Activated naive CD8-positive, alpha-beta T cell treated with anti-CD3 and anti-CD28 coated beads, Interleukin-2, amount 10 ng/mL, durations not matched to agents 7 days and 5 days (primary cell): ENCODE results near the gene CATSPER3. TPM values are rescaled to one million over a fixed set of nuclear protein-coding genes. Genes with fewer than 3 reads are reported as not detected.

Experiments used
- ATAC-seq: fragments of 150-1000 bp; cut with Tn5 transposase; one replicate; pipeline ENCODE4 v1.10.0; 2021; ENCODE audit warnings: low read depth, moderate library complexity
- POLR2A ChIA-PET: fragments of 350-600 bp; sonication (Branson Sonifier 250); formaldehyde crosslinking; loops from one replicate; lab custom pipeline; 2021; ENCODE audit warnings: antibody characterized with exemption; lab: Charles Lee
- DNase-seq: peaks from one replicate; pipeline ENCODE4 v3.0.0; 2021
- H3K27ac Mint-ChIP-seq: one replicate; pipeline ENCODE4 v1.8.0; 2022; ENCODE audit warnings: mild to moderate bottlenecking, mixed read lengths
- H3K27me3 Mint-ChIP-seq: one replicate; pipeline ENCODE4 v1.8.0; 2022; ENCODE audit warnings: mild to moderate bottlenecking, moderate library complexity, mixed read lengths
- H3K36me3 Mint-ChIP-seq: one replicate; pipeline ENCODE4 v1.8.0; 2021; ENCODE audit warnings: mild to moderate bottlenecking, mixed read lengths
- H3K4me1 Mint-ChIP-seq: one replicate; pipeline ENCODE4 v1.8.0; 2021; ENCODE audit warnings: mixed read lengths
- H3K4me3 Mint-ChIP-seq: one replicate; pipeline ENCODE4 v1.8.0; 2022; ENCODE audit warnings: mild to moderate bottlenecking, moderate library complexity, mixed read lengths
- H3K9me3 Mint-ChIP-seq: one replicate; pipeline ENCODE4 v1.8.0; 2021; ENCODE audit warnings: mixed read lengths
- total RNA-seq, 2 experiments: library from RNA; stranded (reverse); gene quantifications; one replicate each; pipeline ENCODE4 v1.2.3, GENCODE V29; 2021

The CATSPER3 gene
- total RNA-seq, 2 experiments from 2014 or later, result 0.40 to 0.44 TPM

DNA sequence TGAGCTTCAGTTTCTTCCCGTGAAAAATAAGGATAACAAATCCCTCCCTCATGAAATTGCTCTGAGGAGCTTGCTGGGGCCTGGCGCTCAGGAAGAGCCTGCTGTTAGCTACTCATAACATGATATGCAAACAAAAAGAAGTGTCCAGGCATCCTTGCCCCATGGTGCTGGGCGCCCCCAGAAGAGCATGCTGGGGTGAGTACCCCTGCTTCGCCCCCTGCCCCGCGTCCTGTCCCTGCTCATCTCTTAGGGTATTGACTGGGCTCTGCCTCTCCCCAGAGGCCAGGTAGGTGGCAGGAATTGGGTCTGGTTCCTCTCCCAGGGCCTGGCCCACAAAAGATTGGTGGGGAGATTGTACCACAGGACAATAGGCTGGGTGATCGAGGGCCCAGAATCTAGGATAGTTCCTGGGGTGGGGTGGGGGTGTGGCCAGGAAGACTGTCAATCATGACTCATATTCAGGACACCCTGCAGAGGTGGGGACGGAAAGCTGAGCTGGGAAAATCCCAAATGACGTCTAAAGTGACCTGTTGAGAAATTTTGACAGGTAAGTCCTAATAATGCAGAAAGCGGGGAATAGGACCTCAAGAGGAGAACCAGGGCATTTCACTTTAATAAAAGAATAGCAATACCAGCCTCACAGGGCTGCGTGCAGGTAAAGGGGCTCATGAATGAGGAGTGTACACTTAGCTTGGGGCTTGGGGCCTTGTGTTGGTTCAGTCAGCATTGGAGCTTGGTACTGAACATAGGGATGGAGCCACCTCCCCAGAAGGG lies 57.4 kb downstream of the CATSPER3 start:
- no peak for ATAC-seq
- H3K4me3 Mint-ChIP-seq, result no peak overlapping the region
- POLR2A ChIA-PET, result no interaction called here
- peaks cover 4% of the 10 kb centered on the region for H3K9me3 Mint-ChIP-seq
- H3K27ac Mint-ChIP-seq, result no peak overlapping the region
- DNase-seq, result peak; percentile 10
- peaks cover 7% of the 10 kb centered on the region for H3K4me1 Mint-ChIP-seq
- H3K27me3 Mint-ChIP-seq, result peaks cover 58% of the 10 kb centered on the region
- H3K36me3 Mint-ChIP-seq, result peaks cover 5% of the 10 kb centered on the region

DNA sequence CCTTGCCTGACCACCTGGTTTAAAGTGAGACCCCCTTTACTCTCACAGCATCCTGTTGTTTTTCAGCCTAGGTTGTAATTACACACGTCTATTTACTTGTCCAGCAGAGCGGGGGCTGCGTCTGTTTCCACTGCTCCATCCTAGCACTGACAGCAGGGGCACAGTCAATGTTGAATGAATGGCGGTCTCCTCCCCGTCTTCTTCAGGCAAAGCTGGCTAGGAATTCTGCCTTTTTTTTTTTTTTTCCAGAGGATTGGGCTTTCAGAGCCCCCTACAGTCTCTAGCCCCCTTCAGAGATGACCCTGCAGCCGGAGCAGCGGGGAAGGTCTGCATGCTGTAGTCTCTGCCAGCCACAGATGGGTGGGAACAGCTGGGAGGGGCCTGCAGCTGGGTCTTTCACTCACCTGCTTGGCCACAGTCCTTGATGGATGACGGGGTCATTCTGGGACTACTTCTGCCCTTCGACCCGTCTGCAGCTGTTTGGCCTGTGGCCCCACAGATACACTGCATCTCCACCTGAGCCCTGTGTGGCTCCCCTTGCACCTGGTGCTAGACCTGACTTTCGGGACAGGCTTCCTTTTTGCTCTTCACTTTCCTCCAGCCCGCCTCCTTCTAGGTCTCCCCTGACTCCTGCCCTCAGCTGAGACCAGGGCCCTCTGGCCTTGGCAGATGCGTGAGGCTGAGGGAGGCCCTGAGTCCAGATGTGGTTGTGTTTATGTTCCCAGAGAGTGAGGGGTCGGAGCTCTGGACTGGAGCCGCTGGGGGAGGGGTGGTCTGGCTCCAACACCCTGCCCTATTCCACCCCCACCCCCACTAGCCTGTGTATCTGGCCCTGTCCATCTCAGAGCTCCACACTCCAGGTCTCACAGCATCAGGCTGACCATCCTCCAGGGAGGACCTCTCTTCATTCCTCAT lies 58.3 kb downstream of the CATSPER3 start:
- peaks cover 6% of the 10 kb centered on the region for H3K36me3 Mint-ChIP-seq
- H3K27ac Mint-ChIP-seq, result no peak overlapping the region
- POLR2A ChIA-PET, result no interaction called here
- H3K9me3 Mint-ChIP-seq, result peaks cover 4% of the 10 kb centered on the region
- no peak for ATAC-seq
- peaks cover 65% of the 10 kb centered on the region for H3K27me3 Mint-ChIP-seq
- DNase-seq, result peak; percentile 4
- peaks cover 13% of the 10 kb centered on the region for H3K4me1 Mint-ChIP-seq
- H3K4me3 Mint-ChIP-seq, result no peak overlapping the region

DNA sequence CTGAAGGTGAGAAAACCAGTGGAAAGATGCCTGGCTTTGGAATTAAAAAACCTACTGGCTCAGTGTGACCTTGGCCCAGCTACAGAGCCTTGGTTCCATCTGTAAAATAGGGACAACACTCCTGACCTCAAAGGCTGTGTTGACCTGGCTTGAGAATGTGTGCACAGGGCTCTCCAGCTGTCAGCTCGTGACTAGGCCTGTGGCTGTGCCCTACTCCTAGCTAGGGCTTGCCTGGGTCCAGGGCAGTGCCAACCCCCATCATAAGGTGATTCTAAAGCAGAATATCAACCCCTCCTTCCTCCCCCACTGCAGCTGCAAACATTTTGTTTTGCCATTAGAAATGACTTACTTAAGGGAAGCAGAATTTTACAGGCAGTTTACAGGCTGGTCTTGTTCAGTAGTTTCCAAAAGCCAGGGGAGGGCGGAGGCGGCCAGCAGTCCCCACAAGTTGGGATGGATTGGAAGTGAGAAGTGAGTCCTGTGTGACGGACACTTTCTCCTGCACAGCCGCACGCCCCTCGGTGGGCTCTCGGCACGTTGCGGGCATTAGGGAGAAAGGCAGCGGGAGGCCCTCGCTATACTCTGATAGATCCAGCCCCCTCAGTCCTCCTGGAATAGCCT lies 59.0 kb downstream of the CATSPER3 start:
- Mint-ChIP-seq H3K36me3 (peaks cover 7% of the 10 kb centered on the region), H3K4me3 (no peak overlapping the region), H3K4me1 (peaks cover 16% of the 10 kb centered on the region), H3K27ac (no peak overlapping the region), H3K27me3 (peaks cover 66% of the 10 kb centered on the region), H3K9me3 (peaks cover 4% of the 10 kb centered on the region)
- ATAC-seq, result no peak
- POLR2A ChIA-PET, result no interaction called here
- DNase-seq, result no peak

DNA sequence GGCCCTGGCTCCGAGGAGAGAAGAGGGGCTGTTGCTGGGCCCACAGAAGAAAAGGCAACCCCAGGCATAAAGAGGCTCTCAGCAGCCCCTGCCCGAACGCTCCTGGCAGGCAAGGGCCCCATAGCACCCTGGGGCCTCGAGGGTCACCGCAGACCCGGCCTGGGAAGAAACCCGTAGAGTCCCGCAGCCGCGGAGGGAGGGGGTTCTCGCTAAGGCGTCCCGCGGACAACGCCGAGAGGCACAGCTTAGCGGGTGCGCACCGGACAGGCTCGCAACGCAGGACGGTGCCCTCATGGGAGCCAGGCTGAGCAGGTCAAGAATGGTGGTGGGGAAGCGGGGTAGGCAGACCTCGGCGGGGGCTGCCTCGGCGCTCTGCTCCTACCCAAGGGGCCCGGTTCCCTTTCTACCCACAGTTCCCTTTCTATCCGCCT lies 59.6 kb downstream of the CATSPER3 start:
- H3K27me3 Mint-ChIP-seq, result peaks cover 68% of the 10 kb centered on the region
- no peak overlapping the region for H3K4me3 Mint-ChIP-seq
- H3K9me3 Mint-ChIP-seq, result peaks cover 4% of the 10 kb centered on the region
- peaks cover 7% of the 10 kb centered on the region for H3K36me3 Mint-ChIP-seq
- no peak overlapping the region for H3K27ac Mint-ChIP-seq
- peaks cover 16% of the 10 kb centered on the region for H3K4me1 Mint-ChIP-seq
- POLR2A ChIA-PET, result no interaction called here
- DNase-seq (no peak), ATAC-seq (no peak)

GRCh38 chr5:135027697-135028615 lies 60.2 kb downstream of the CATSPER3 start:
- peaks cover 7% of the 10 kb centered on the region for H3K36me3 Mint-ChIP-seq
- H3K4me3 Mint-ChIP-seq, result no peak overlapping the region
- ATAC-seq (no peak), DNase-seq (peak; percentile 41)
- peaks cover 4% of the 10 kb centered on the region for H3K9me3 Mint-ChIP-seq
- peaks cover 66% of the 10 kb centered on the region for H3K27me3 Mint-ChIP-seq
- peaks cover 18% of the 10 kb centered on the region for H3K4me1 Mint-ChIP-seq
- POLR2A ChIA-PET, result no interaction called here
- H3K27ac Mint-ChIP-seq, result no peak overlapping the region

DNA sequence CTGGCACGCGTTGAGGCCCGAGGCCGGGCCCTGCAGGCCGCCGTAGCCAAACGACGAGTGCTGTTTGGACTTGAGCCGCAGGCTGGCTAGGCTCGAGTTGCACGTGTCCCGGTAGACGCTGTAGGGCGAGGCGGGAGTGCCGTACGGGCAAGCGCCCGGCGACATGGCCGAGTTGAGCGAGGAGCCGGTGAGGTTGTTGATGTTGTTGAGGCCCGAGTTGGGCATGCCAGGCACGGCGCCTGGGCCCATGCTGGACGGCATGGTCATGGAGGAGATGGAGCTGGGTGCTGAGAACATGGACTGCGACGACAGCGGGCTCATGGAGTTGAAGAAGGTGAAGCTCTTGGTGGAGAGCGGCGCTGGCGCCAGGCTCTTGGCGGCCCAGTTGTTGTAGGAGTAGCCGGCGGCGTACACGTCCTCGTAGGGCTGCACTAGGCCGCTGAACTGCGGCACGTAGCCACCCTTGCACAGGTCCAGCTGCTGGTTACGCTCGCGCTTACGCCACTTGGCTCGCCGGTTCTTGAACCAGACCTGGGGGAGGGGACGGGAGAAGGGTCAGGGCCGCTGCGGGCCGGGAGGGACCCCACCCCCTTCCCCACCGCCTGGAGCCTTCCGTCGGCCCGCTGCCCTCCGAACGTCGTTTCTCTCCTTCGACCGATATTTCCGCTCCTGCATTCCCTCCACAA lies 61.2 kb downstream of the CATSPER3 start:
- DNase-seq, result peak; percentile 47
- POLR2A ChIA-PET, result no interaction called here
- peak overlapping the region; percentile 58 for H3K27ac Mint-ChIP-seq
- no peak for ATAC-seq
- H3K36me3 Mint-ChIP-seq, result peaks cover 7% of the 10 kb centered on the region
- H3K27me3 Mint-ChIP-seq, result peaks cover 67% of the 10 kb centered on the region
- peaks cover 23% of the 10 kb centered on the region for H3K4me1 Mint-ChIP-seq
- no peak overlapping the region for H3K4me3 Mint-ChIP-seq
- H3K9me3 Mint-ChIP-seq, result peaks cover 4% of the 10 kb centered on the region

DNA sequence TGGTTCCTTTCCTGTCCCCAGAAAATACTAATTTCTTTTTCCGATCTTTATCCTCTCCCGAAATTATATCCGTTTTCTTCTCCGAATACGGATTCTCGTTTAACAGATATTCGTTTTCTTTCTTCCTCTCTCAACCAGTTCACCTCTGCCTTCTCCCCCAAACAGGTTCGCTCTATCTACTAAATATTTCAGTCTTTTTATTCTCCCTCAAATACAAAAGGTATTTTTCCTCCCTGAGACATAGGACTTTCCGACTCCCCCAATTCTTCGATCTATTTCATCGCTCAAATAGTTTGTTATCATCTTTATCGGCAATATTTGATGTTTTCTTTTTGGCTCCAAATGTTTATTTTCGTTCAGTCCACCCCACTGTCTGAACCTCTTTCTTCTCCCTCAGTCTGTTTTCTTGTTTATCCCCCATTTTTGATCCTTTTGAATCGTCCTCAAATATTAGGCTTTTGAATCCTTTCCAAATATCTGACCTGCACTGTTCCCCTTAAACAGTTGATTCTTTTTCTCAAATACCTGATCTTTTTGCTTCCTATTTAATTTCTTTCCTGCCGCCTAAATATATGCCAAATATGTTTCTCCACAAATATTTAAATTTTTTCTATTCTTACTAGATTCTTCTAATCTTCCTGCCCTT lies 61.9 kb downstream of the CATSPER3 start:
- DNase-seq (no peak), ATAC-seq (no peak)
- peaks cover 7% of the 10 kb centered on the region for H3K36me3 Mint-ChIP-seq
- POLR2A ChIA-PET, result no interaction called here
- peaks cover 4% of the 10 kb centered on the region for H3K9me3 Mint-ChIP-seq
- H3K4me3 Mint-ChIP-seq, result peak overlapping the region; percentile 35
- peaks cover 71% of the 10 kb centered on the region for H3K27me3 Mint-ChIP-seq
- peaks cover 25% of the 10 kb centered on the region for H3K4me1 Mint-ChIP-seq
- peak overlapping the region; percentile 58 for H3K27ac Mint-ChIP-seq

- POLR2A ChIA-PET, result no interaction called here
- peak overlapping the region; percentile 70 for H3K4me3 Mint-ChIP-seq
- H3K4me1 Mint-ChIP-seq, result peaks cover 25% of the 10 kb centered on the region
- ATAC-seq (no peak), DNase-seq (no peak)
- peaks cover 4% of the 10 kb centered on the region for H3K9me3 Mint-ChIP-seq
- no peak overlapping the region for H3K27ac Mint-ChIP-seq
- peaks cover 7% of the 10 kb centered on the region for H3K36me3 Mint-ChIP-seq
- H3K27me3 Mint-ChIP-seq, result peaks cover 76% of the 10 kb centered on the region
Measured at GRCh38 chr5:135030123-135030955, 62.6 kb downstream of the CATSPER3 start.

DNA sequence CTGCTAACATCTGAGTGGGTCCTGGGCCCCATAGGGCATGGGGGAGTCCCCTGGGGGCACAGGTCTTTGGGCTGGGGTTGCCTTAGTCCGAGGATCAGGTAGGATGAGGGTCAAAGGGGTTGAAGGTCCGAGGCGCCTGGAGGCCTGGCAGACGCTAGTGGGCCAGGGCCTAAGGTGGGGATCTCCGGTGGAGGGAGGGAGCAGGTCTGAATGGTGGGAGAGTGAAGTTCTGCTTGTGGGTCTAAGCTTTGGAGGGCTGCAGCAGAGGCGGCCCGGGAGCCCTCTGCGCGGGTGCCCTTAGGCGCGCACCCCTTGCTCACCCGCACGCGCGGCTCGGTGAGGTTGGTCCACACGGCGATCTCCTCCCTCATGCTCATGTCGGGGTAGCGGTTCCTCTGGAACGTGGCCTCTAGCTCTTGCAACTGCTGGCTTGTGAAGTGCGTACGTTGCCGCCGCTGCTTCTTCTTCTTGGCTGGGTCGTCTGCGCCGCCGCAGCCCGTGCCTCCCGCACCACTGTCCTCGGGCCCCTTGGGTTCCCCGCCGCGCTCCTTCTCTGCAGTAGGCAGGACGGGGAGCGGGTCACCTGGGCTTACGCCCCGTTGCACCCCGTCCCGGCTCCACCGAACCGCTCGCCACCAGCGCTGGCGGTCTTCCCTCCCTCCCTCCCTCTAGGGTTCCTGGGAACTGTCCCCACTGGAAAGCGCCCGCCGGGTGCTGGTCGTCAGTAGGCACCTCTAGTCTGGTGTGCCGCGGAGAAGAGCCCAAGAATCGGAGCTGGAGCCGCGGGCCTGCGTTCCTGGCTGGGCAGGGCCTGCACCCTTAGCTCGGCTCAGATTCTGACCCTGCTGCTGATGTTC lies 63.5 kb downstream of the CATSPER3 start:
- H3K9me3 Mint-ChIP-seq, result peaks cover 4% of the 10 kb centered on the region
- H3K27me3 Mint-ChIP-seq, result peaks cover 76% of the 10 kb centered on the region
- POLR2A ChIA-PET, result no interaction called here
- H3K4me1 Mint-ChIP-seq, result peaks cover 26% of the 10 kb centered on the region
- no peak overlapping the region for H3K27ac Mint-ChIP-seq
- peaks cover 7% of the 10 kb centered on the region for H3K36me3 Mint-ChIP-seq
- peak overlapping the region; percentile 70 for H3K4me3 Mint-ChIP-seq
- DNase-seq (peak; percentile 43), ATAC-seq (peak; percentile 29)

DNA sequence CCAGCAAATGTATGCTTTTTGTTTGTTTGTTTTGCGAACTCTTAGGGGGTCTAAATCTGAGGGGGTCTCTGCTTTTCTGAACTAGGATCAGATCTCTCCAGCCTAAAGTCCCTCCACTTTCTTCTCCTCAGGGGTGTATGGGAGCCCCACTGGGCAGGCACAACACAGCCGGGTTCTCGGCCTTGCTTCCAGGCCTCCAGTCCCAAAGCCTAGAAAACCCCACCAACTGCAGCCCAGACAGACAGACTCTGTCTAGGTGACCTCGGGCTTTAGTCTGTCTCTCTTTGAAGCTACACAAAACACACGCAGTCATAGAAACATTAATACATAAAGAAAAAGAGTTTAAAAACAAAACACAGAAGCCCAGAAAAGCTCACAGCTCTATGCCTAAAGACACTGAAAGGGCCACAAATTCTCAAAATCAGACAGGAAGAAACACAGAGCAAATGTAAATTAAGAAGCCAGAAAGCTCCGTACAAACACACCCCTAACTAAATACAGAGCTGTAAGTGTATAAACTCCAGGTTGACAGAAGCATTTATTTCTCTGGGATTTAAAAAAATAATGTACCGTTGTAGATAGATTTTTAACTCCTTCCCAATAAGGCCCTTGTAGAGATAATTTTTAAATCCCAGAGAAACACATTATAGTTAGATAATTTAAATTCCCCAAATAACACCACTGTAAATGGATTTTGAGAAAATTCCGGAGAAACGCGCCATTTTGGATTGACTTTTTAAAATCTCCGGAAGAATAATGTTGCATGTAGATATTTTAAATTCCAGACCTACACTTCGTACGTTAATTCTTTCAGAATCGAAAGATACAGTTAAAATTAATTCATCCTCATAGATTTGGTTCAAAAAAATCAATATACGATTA lies 64.3 kb downstream of the CATSPER3 start:
- peaks cover 76% of the 10 kb centered on the region for H3K27me3 Mint-ChIP-seq
- H3K4me3 Mint-ChIP-seq, result peak overlapping the region; percentile 61
- no peak for ATAC-seq

More for the DNA sequence above, 64.3 kb downstream of the CATSPER3 start:
- no peak for DNase-seq
- H3K27ac Mint-ChIP-seq, result no peak overlapping the region
- H3K9me3 Mint-ChIP-seq, result peaks cover 4% of the 10 kb centered on the region
- H3K4me1 Mint-ChIP-seq, result peaks cover 26% of the 10 kb centered on the region
- POLR2A ChIA-PET, result no interaction called here
- peaks cover 7% of the 10 kb centered on the region for H3K36me3 Mint-ChIP-seq
